Fibroblast of villous mesenchyme (primary cell): ENCODE measurements around the gene EYA4. TPM values are rescaled to one million over a fixed set of nuclear protein-coding genes. Genes with fewer than 3 reads are reported as not detected.

ENCODE experiments used
- DNase-seq: peaks from one replicate; pipeline ENCODE4 v3.0.0-alpha.2; 2010; ENCODE audit warnings: low read depth
- H3K4me3 ChIP-seq: 2 replicates; pipeline ENCODE4 v1.5.1; 2011; ENCODE audit warnings: low read depth, mild to moderate bottlenecking, low read length
- CTCF ChIP-seq: IDR thresholded peaks from 2 replicates; pipeline ENCODE4 v1.5.1; 2012; ENCODE audit warnings: low read depth, mild to moderate bottlenecking, low read length; ENCODE audit not compliant: insufficient read depth
- total RNA-seq: library from RNA; depleted of rRNA; stranded (reverse); fragments of >200 nt; gene quantifications from 2 replicates; pipeline ENCODE4 v1.2.3, GENCODE V29; 2012

The EYA4 gene
- total RNA-seq, 1 donor: under 0.01 TPM

DNA sequence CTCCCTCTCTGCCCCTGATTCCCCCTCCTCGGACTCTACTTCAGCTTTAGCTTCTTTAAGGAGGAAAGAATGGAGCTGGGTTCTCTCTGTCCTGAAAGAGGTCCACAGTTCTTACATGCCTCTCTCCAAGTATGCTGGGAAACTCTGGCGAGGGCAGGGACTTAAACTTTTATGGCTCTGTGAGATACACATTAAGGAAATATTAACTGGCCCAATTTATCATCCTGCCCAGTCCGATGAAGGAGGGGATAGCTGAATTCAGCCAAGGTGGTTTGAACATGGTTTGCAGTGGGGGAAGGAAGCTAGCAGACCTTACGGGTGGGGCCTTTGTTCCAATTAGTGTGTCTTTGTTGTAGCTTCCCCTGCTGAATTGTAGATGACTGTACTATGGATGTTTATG is 121.7 kb downstream of the EYA4 start:
- no peak for TF ChIP-seq CTCF
- H3K4me3 ChIP-seq: no peak overlapping the region
- DNase-seq: no peak

DNA sequence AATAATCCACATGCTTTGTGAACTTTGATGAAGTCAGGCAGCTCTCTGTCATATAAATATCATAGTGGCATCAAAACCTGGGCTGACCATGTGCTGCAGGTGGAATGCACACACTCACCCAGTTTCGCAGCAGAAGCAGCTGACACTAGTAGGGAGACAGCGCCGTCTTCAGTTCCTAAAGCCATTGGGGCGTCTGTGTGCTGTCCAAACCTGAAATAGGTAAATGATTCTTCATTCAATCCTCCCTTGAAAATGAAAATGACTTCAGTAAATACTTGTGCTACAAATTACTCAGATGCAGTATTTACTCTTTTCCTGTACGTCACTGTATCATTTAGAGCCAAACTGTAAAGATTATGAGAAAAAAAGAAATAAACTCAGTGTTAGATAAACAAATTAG is 127.5 kb downstream of the EYA4 start:
- TF ChIP-seq CTCF: no peak
- no peak overlapping the region for H3K4me3 ChIP-seq
- DNase-seq: no peak

DNA sequence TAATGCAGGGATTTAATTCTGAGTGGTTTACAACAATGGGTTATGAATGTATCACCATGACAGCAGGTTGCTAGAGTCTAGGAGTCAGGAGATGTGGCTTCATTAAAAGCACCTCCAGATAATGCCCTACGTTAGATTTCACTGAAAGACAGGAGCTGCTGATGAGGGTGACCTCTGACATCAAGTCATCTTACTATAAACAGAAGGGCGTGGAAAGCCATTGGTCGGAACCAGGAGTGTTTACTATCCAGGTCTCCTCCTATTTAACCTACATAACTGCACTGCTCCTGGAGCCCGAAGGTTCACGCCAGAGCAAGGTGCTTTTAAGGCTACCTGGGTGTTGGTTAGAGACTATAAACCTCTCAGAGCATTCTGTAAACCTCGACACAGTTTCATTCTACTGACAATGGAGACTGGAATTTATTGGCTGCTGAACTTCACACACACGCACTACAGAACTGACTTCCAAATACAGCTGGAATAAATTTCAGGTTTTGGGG is 128.7 kb downstream of the EYA4 start:
- no peak for TF ChIP-seq CTCF
- no peak overlapping the region for H3K4me3 ChIP-seq
- no peak for DNase-seq

DNA sequence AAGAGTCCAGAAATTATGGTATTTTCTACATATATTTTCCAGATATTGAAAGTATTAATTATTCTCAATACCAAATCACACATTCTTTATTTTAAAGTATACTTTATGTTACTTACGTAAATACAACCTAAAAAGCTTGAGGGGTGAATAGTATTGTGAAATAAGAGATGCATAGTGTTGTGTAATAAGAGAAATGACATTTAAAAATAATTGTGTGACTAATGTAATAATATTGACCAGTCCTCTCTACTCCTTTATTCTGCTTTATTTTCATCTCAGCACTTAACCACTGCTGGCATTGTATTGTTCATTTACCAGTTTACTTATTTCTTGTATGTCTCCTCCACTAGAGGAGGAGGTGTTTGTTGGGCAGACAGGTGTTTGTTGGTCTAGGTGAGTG is 135.6 kb downstream of the EYA4 start:
- no peak for TF ChIP-seq CTCF
- no peak for DNase-seq
- H3K4me3 ChIP-seq: no peak overlapping the region

DNA sequence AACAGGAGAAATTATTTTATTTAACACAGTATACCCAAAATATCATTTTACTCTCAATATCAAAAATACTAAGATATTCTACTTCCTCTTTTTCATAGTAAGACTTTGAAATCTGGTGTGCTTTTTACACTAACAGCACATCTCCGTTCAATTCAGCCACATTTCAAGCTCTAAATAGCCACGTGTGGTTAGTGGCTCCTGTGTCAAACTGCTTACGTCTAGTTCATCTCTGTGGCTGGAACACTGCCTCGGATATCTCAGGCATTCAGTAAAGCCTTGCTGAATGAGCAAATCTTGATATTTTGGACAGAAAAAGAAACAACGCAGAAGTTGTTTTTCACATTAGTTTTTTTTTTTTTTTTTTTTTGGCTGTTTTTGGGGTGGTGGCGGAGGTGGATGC is 136.1 kb downstream of the EYA4 start:
- DNase-seq: no peak
- no peak overlapping the region for H3K4me3 ChIP-seq
- TF ChIP-seq CTCF: no peak

GRCh38 chr6:133380047-133380446 is 138.9 kb downstream of the EYA4 start:
- no peak overlapping the region for H3K4me3 ChIP-seq
- TF ChIP-seq CTCF: no peak
- no peak for DNase-seq

DNA sequence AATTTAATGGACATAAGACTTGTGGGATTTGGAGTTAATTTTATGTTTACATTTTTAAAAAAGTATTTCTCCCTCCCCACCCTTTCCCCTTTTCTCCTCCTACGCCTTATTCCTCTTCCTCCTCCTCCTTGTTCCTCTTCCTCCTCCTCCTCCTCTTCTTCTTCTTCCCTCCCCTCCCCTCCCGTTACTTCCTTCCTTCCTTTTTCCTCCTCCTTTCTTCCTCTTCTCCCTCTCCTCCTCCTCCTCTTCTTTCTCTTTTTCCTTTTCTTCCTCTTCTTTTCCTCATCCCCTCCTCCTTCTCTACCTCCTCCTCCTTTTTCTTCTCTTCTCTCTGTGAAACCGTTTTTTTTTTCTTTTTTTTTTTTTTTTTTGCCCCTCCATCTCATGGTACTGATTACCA is 139.6 kb downstream of the EYA4 start:
- DNase-seq: no peak
- no peak for TF ChIP-seq CTCF
- H3K4me3 ChIP-seq: no peak overlapping the region
